Measurements from ENCODE around the gene ZKSCAN2. TPM values are rescaled to one million over a fixed set of nuclear protein-coding genes. Genes with fewer than 3 reads are reported as not detected.

The ZKSCAN2 gene
- polyA plus RNA-seq, 2 of the 4 experiments (the other 2 are of a cell fraction), result 2.0 to 3.4 TPM

Other genes starting within 250 kb of the ZKSCAN2 start
- 28.2 and 46.4 TPM in 2 replicates for gene ARHGAP17, start 242.5 kb downstream of the ZKSCAN2 start, polyA plus RNA-seq (2011; rRNA removed)
- gene ARHGAP17, start 242.5 kb downstream of the ZKSCAN2 start, polyA plus RNA-seq (2017; fragmentation: RNase III; extraction: RNeasy Plus Mini Kit Qiagen cat#74134 plus additional on column Dnase treatment), result 35.7 to 37.8 TPM (median 37.6 TPM) in 3 replicates
- gene LCMT1, start 146.1 kb downstream of the ZKSCAN2 start, polyA plus RNA-seq (2011; rRNA removed), result 43.5 and 47.6 TPM in 2 replicates
- gene LCMT1, start 146.1 kb downstream of the ZKSCAN2 start, polyA plus RNA-seq (2017; fragmentation: RNase III; extraction: RNeasy Plus Mini Kit Qiagen cat#74134 plus additional on column Dnase treatment), result 34.4 to 36.6 TPM (median 36.4 TPM) in 3 replicates
- gene AQP8, start 40.9 kb downstream of the ZKSCAN2 start, polyA plus RNA-seq (2011; rRNA removed), result 0.07 TPM in 1 of 2 replicates, not detected in the other
- gene AQP8, start 40.9 kb downstream of the ZKSCAN2 start, polyA plus RNA-seq (2017; fragmentation: RNase III; extraction: RNeasy Plus Mini Kit Qiagen cat#74134 plus additional on column Dnase treatment), result not detected in 3 replicates